ENCODE data around the gene NMT2. TPM values are rescaled to one million over a fixed set of nuclear protein-coding genes. Genes with fewer than 3 reads are reported as not detected.

Gene NMT2
- total RNA-seq, 1 donor from 2014 or later: 39.6 TPM

GRCh38 chr10:15201589-15202300 is 33.3 kb upstream of the NMT2 start:
- Mint-ChIP-seq H3K4me1 (ENCODE audit: low read depth) (peaks cover 2% of the 10 kb centered on the region), H3K27ac (no peak overlapping the region), H3K9me3 (ENCODE audit: low read depth) (no peaks in the 10 kb centered on the region), H3K36me3 (ENCODE audit: insufficient read depth) (peaks cover 11% of the 10 kb centered on the region), H3K27me3 (no peaks in the 10 kb centered on the region), H3K4me3 (ENCODE audit: low read depth) (no peak overlapping the region)
- no peak for DNase-seq (ENCODE audit: low spot score, unreplicated experiment)
- TF ChIP-seq CTCF (IDR thresholded peaks at IDR 0.05; ENCODE audit: unreplicated experiment): no peak

GRCh38 chr10:15200626-15201025 is 32.1 kb upstream of the NMT2 start:
- Mint-ChIP-seq H3K9me3 (ENCODE audit: low read depth) (no peaks in the 10 kb centered on the region), H3K27me3 (no peaks in the 10 kb centered on the region), H3K36me3 (ENCODE audit: insufficient read depth) (peaks cover 10% of the 10 kb centered on the region), H3K4me1 (ENCODE audit: low read depth) (peaks cover 2% of the 10 kb centered on the region), H3K27ac (peak overlapping the region; percentile 89), H3K4me3 (ENCODE audit: low read depth) (no peak overlapping the region)
- TF ChIP-seq CTCF (IDR thresholded peaks at IDR 0.05; ENCODE audit: unreplicated experiment): no peak
- no peak for DNase-seq (ENCODE audit: low spot score, unreplicated experiment)

- Mint-ChIP-seq H3K9me3 (ENCODE audit: low read depth) (no peaks in the 10 kb centered on the region), H3K36me3 (ENCODE audit: insufficient read depth) (peaks cover 6% of the 10 kb centered on the region), H3K27ac (no peak overlapping the region), H3K27me3 (no peaks in the 10 kb centered on the region), H3K4me3 (ENCODE audit: low read depth) (no peak overlapping the region), H3K4me1 (ENCODE audit: low read depth) (peaks cover 4% of the 10 kb centered on the region)
- TF ChIP-seq CTCF (IDR thresholded peaks at IDR 0.05; ENCODE audit: unreplicated experiment): no peak
- DNase-seq (ENCODE audit: low spot score, unreplicated experiment): no peak
Measured at GRCh38 chr10:15197911-15198310, 29.4 kb upstream of the NMT2 start.

- DNase-seq (ENCODE audit: low spot score, unreplicated experiment): no peak
- Mint-ChIP-seq H3K27me3 (no peaks in the 10 kb centered on the region), H3K27ac (no peak overlapping the region), H3K4me3 (ENCODE audit: low read depth) (no peak overlapping the region), H3K9me3 (ENCODE audit: low read depth) (no peaks in the 10 kb centered on the region), H3K4me1 (ENCODE audit: low read depth) (peaks cover 7% of the 10 kb centered on the region), H3K36me3 (ENCODE audit: insufficient read depth) (peaks cover 6% of the 10 kb centered on the region)
- no peak for TF ChIP-seq CTCF (IDR thresholded peaks at IDR 0.05; ENCODE audit: unreplicated experiment)
Measured at GRCh38 chr10:15197276-15197675, 28.8 kb upstream of the NMT2 start.

GRCh38 chr10:15196021-15196834 is 27.7 kb upstream of the NMT2 start:
- Mint-ChIP-seq H3K4me1 (ENCODE audit: low read depth) (peaks cover 6% of the 10 kb centered on the region), H3K9me3 (ENCODE audit: low read depth) (no peaks in the 10 kb centered on the region), H3K27me3 (no peaks in the 10 kb centered on the region), H3K27ac (peak overlapping the region; percentile 39), H3K36me3 (ENCODE audit: insufficient read depth) (peaks cover 5% of the 10 kb centered on the region), H3K4me3 (ENCODE audit: low read depth) (peak overlapping the region; percentile 7)
- DNase-seq (ENCODE audit: low spot score, unreplicated experiment): no peak
- no peak for TF ChIP-seq CTCF (IDR thresholded peaks at IDR 0.05; ENCODE audit: unreplicated experiment)

Measured in progenitor cell of endocrine pancreas (in vitro differentiated cells).